NCI-H460 (cell line): ENCODE data around the gene DAPK1. TPM values are rescaled to one million over a fixed set of nuclear protein-coding genes. Genes with fewer than 3 reads are reported as not detected.
"Not testable (repeated sequence)": the region's sequence is repeated elsewhere in the genome, so short reads cannot be mapped to it uniquely, and the experiment has no call there.

Source experiments
- DNase-seq: peaks from one replicate; pipeline ENCODE4 v3.0.0-alpha.2; 2016; ENCODE audit warnings: low read depth; ENCODE audit errors: extremely low read depth
- total RNA-seq: library from RNA; depleted of rRNA; stranded (reverse); fragments of >200 nt; shearing (Covaris generic); gene quantifications from 2 replicates; pipeline ENCODE4 v1.2.3, GENCODE V29; 2014

DAPK1 gene
- total RNA-seq, 1 experiment from 2014 or later: 0.25 TPM

GRCh38 chr9:87497080-87497603 lies 525 bp upstream of the DAPK1 start:
- DNase-seq: no peak

GRCh38 chr9:87498046-87498810 lies 561 bp downstream of the DAPK1 start:
- DNase-seq: no peak

DNA sequence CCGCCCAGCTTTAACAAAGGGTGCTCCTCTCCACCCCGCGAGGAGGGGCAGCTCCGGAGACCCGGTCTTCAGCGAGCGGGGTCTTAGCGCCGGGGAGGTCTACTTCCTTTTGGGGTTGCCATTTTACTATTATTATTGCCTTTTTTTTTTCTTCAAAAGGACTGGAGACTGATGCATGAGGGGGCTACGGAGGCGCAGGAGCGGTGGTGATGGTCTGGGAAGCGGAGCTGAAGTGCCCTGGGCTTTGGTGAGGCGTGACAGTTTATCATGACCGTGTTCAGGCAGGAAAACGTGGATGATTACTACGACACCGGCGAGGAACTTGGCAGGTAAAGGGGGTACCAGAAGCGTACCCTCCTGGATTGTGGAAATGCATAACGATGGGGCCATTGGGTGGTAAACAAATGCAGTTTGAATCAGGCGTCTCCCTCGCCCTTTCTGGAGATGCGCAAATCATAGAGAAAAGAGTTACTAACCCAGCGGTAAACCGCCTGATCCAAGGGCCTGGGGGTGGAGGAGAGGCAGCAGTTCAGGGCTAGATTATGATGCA lies 1.2 kb downstream of the DAPK1 start:
- DNase-seq: no peak

DNA sequence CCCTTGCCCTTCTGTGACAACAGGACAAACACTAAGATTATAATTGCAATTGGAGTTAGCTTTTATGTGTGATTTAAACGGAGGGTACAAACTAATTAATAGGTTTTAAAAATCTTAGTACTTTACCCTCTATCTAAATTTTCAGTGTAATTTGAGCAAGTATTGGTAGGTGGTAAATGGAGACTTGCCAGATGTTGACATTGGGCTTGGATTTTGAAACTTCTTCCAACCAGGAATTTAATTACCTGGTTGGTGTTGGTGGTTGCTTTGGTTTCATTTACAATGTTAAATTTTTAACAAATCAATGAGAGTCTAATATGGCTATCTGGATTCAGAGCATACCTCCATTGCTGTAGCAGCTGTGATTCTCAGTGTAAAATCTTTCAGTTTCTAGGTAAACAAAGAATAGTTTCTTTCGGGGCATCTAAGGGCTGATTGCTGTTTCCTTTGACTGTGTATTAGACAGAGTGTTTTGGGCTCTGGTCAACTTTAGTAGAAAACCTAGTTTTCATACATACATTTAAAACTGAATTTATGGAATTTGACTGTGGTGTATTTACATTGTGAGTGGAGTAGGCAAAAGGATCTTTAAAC lies 1.9 kb downstream of the DAPK1 start:
- DNase-seq: no peak

DNA sequence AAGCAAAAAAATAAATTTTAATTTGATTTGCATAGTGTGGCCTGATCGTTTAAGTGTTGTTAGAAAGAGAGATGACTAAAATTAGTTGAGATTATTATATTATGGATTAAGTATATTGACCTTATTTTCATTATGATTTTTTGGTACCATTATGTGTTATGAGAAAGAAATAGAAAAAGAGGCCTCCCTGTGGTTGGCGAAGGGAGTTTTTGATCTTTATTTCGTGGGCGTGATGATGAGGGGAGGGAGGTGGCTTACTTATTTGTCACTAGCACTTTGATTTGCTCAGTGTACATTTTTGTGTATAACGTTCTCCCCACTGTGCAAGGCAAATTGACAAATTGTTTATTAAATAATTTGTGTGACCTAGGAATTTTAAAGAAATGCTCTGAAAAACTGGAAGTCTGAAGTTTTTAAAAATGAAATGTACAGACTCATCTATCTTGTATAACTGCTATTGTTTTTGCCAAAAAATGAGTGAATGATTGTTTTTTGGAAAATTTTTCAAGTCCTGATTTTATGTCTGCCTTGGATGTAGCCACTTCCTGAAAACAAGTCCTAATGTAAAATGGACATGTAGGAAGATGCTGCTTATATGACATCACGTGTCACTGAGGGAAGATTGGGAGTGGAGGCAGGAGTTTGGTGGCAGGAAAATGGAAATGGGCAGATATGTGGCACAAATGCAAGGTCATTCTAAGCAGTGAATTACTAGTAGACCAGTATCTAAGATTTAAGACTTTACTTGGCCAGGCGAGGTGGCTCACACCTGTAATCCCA lies 3.0 kb downstream of the DAPK1 start:
- no peak for DNase-seq

- DNase-seq: not testable (repeated sequence)
Measured at GRCh38 chr9:87501271-87501656, 3.6 kb downstream of the DAPK1 start.

GRCh38 chr9:87501806-87502205 lies 4.1 kb downstream of the DAPK1 start:
- no peak for DNase-seq

DNA sequence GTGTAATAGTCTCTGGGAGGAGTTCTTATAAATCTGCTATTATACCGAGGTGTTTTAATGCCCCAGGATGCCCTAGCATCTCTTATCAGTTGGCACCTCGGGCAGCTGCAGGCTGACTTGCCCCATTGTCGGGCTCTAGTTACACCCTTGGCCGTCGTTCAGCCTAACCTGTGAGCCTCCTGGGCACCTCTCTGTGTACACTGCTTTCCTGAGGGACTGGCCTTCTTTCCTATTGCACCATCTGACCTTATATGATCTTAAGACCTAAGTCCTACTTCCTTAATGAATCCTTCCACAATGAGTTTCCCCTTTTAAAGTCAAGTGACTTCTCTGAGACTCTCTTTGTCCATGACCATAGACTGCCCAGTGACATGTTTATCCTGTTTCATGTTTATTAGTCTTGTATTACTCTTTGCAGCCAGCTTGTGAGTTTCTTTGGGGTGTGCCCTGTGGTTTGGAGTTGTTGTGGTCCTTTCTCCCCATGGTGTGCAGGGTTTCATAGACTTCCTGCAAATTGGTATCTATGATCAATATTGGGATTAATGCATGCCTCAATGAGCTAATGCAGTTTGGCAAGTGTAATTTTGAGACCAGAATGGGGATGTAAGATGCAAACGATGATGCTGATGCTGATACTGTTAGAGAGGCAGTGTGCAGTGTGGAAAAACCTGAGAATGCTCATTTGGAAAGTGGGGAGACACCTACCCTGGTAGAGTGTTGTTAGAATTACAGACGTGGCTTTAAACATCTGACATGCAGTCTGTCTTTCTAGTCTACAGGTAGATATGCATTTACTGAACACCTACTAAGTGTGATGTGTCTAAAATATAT lies 4.9 kb downstream of the DAPK1 start:
- no peak for DNase-seq

DNA sequence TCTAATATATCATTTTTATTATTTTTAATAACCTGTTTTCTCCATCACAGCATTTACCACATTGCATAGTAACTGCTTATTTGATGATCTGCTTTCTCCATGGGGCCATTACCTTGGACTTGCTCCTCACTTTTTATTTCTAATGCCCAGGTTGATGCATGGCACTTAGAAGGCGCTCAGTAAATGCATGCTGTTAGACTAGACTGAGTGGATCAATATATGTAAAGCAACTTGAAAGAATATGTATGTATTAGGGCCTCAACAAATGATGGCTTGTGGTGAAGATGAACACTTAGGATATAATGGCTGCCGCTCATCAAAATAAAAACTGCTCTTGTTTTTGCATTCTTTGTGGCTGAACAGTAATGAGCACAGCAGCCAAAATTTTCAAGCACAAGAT lies 5.8 kb downstream of the DAPK1 start:
- DNase-seq: no peak

DNA sequence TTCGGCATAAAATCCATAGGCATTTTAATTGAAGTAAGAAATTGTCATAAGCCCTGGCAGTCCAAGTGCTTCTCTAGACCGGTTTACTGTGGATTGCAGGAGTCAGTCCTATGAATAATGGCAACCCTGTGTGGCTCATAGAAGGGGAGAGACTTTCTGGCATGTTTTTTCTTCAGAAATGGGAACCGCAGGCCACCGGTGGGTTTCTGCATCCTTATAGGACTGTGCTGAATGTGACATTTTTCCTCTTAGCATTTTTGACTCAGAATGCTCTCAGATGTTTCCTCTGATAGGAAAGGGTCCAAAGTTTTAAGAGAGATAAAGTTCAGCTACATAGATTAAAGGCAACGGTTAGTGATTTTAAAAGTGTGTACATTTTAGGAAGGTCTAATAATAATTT lies 6.3 kb downstream of the DAPK1 start:
- no peak for DNase-seq

DNA sequence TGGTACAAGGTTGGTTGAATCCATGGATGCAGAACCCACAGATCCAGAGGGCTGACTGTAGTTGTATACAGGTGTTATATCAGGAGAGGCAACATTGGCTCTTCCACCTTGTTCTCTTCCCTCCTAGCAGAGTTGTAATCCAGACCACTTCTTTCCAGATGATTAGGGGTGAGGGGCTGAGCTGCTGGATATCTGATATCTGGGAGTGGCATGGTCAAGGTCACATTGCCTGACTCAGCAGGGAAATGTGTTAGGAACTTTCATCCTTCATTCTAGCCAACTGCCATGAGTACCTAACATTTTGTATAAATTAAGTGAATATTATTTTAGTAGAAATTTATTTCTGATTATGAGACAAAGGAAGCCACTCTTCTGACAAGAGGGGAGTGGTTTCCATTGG lies 7.3 kb downstream of the DAPK1 start:
- DNase-seq: no peak

DNA sequence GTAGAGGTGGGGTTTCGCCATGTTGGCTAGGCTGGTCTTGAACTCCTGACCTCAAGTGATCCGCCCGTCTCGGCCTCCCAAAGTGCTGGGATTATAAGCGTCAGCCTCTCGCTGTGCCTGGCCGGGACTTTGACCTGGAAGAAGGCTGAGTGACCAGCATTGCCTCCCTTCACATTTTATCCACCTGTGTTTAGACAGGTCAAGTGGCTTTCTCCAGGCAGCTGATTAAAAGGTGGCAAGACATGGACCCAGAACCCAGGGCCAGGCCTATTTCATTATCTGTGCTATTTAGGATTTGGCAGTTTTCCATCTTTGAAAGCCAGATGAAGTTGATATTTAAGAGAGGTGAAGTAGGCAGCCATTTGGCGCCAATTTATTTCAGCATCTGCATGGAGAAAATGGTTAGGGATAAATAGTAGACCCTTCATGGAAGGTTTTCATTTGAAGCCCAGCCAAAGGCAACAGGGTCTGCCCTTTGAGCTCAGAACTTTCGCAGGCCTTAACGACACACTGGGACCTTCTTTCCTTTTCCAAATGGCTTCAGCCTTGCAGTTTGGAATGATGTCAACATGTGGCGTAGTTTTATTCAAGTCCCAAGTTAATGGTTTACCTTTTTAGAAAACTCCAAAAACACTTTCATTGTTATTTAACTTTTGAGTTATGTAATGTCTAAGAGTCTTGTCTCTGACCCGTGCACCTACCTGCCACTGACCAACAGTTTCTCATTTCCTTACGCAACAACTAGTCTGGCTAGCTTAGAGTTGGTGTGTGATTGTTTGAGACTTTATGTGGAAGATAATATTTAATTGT lies 8.4 kb downstream of the DAPK1 start:
- DNase-seq: no peak

DNA sequence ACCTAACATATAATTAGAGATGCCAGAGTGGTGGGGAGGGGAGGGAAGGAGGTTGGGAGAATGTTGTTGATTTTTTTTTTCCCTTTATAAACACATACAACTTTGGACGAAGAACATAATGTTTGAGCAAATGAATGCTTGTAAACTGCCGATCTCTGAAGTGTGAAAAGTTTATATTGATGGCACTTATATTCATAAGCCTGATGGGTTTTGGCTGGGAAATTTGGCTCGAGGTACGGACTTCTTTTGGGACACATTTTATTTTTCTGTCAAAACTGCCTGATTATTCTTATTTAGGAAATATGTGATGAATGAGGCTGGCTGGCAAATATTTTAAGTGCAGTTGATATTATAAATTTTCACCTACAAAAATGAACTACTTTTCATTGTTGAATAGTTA lies 9.9 kb downstream of the DAPK1 start:
- no peak for DNase-seq

DNA sequence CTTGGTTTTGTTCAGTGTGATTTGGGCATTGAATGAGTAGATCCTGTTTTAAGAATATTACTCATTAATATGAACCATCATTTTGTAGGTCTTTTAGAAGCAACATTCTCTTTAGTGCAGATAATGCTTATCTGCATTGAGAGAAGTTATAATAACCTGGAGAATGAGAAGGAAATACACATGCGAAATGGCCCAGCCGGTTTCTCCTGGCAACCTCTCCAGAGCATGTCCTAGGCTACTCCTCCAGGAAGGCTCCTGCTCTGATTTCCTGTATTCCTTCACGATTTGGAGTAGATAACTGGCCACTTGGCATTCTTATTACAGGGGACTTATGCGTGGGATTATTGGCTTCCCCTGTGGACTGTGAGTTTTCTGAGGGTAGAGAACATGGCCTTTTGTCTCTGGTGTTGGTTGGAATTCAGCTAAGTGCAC lies 12.6 kb downstream of the DAPK1 start:
- DNase-seq: no peak

- DNase-seq: no peak
Measured at GRCh38 chr9:87512311-87512710, 14.6 kb downstream of the DAPK1 start.

DNA sequence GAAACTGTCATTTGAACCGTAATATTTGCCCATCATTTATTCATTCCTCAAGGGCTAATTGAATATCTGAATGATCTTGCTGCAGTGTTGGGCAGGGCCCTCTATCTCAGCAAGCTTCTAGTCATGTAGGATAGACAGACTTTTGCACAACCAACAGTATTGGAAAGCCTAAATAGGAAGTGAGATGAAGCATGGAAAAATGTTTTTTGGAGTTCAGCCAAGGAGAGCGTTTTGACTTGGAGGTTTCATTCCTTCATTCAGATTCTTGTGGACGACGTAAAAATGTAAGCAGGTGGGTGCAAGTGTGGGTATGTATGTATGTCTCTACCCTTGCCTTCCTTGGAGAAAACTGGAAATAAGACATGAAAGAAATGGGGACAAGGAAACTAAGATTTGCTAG lies 15.5 kb downstream of the DAPK1 start:
- DNase-seq: no peak

- DNase-seq: no peak
Measured at GRCh38 chr9:87513880-87514535, 16.3 kb downstream of the DAPK1 start.

DNA sequence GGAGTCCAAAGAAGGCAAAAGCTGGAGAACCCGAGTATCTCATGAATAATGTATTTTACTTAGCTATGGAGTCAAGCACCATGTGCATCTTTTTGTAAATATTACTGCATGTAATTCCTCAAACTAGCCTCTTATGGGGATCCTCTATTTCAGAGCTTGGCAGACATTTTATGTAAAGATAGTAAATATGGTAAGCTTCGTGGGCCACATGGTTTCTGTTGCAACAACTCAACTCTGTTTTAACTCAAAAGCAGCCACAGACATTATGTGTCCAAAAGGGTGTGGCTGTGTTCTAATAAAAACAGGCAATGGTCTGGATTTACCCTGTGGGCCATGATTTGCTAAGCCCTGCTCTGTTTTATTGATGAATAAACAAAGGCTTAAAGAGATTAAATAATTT lies 17.3 kb downstream of the DAPK1 start:
- DNase-seq: no peak
